GM18951 (cell line): ENCODE data around the gene KHNYN.

Experiments used
- POLR2A ChIP-seq: IDR thresholded peaks from 4 replicates; pipeline ENCODE4 v1.6.1; 2011; ENCODE audit warnings: mild to moderate bottlenecking; ENCODE audit not compliant: insufficient read length, insufficient read depth; ENCODE audit errors: extremely low read depth
- in situ Hi-C: fragments of 300-500 bp; cut with MboI; formaldehyde crosslinking; loops from one replicate; pipeline ENCODE4 v1.12.0; 2022; ENCODE audit warnings: low sequenced_read_pairs, mixed read lengths, inconsistent platforms; ENCODE audit not compliant: unreplicated experiment

Gene KHNYN

GRCh38 chr14:24407608-24408325 lies 22.0 kb upstream of the KHNYN start:
- in situ Hi-C loops, result no loop called here

GRCh38 chr14:24408764-24409163 lies 21.0 kb upstream of the KHNYN start:
- TF ChIP-seq POLR2A, result no peak
- in situ Hi-C loops, result no loop called here

More at GRCh38 chr14:24407608-24408325, 22.0 kb upstream of the KHNYN start:
- TF ChIP-seq POLR2A, result no peak

- no peak for TF ChIP-seq POLR2A
- in situ Hi-C loops, result no loop called here
Observed at GRCh38 chr14:24409192-24409591, 20.6 kb upstream of the KHNYN start.

- TF ChIP-seq POLR2A, result no peak
- in situ Hi-C loops, result no loop called here
Observed at GRCh38 chr14:24409956-24410355, 19.8 kb upstream of the KHNYN start.

GRCh38 chr14:24411443-24412389 lies 18.0 kb upstream of the KHNYN start:
- in situ Hi-C loops, result no loop called here
- no peak for TF ChIP-seq POLR2A

GRCh38 chr14:24414077-24414476 lies 15.7 kb upstream of the KHNYN start:
- in situ Hi-C loops, result no loop called here
- no peak for TF ChIP-seq POLR2A

- in situ Hi-C loops, result no loop called here
- no peak for TF ChIP-seq POLR2A
Observed at GRCh38 chr14:24414732-24415420, 14.9 kb upstream of the KHNYN start.

GRCh38 chr14:24415421-24416253 lies 14.1 kb upstream of the KHNYN start:
- TF ChIP-seq POLR2A, result no peak
- in situ Hi-C loops, result no loop called here

GRCh38 chr14:24416254-24416931 lies 13.4 kb upstream of the KHNYN start:
- in situ Hi-C loops, result no loop called here
- no peak for TF ChIP-seq POLR2A

GRCh38 chr14:24416932-24417619 lies 12.7 kb upstream of the KHNYN start:
- in situ Hi-C loops, result no loop called here
- no peak for TF ChIP-seq POLR2A

- in situ Hi-C loops, result no loop called here
Observed at GRCh38 chr14:24417832-24418491, 11.8 kb upstream of the KHNYN start.

GRCh38 chr14:24418492-24418873 lies 11.3 kb upstream of the KHNYN start:
- no peak for TF ChIP-seq POLR2A
- in situ Hi-C loops, result no loop called here

More at GRCh38 chr14:24417832-24418491, 11.8 kb upstream of the KHNYN start:
- TF ChIP-seq POLR2A, result no peak
